Limb (tissue), 2 donors: ENCODE data around the gene GAB1.

Source experiments
- DNase-seq, 2 donors: peaks; one replicate each; pipeline ENCODE4 v3.0.0-alpha.2; 2016; ENCODE audit errors: extremely low spot score in 2 of 2

GAB1 gene

GRCh38 chr4:143357161-143357845, 20.6 kb downstream of the GAB1 start:
- no peak for DNase-seq

- DNase-seq: no peak
These were observed 21.7 kb downstream of the GAB1 start for GRCh38 chr4:143358419-143358818.

GRCh38 chr4:143358923-143359643, 22.4 kb downstream of the GAB1 start:
- no peak for DNase-seq

- DNase-seq: no peak
These were observed 23.0 kb downstream of the GAB1 start for GRCh38 chr4:143359644-143360193.

- DNase-seq: no peak
These were observed 24.4 kb downstream of the GAB1 start for GRCh38 chr4:143360838-143361625.

- no peak for DNase-seq
These were observed 25.8 kb downstream of the GAB1 start for GRCh38 chr4:143362349-143363046.

GRCh38 chr4:143363332-143363731, 26.7 kb downstream of the GAB1 start:
- no peak for DNase-seq

- DNase-seq: no peak
These were observed 27.4 kb downstream of the GAB1 start for GRCh38 chr4:143364063-143364462.

GRCh38 chr4:143367863-143368262, 31.2 kb downstream of the GAB1 start:
- no peak for DNase-seq

- DNase-seq: no peak
These were observed 32.9 kb downstream of the GAB1 start for GRCh38 chr4:143369552-143369951.

GRCh38 chr4:143372093-143372915, 35.6 kb downstream of the GAB1 start:
- DNase-seq: no peak

GRCh38 chr4:143374255-143374654, 37.6 kb downstream of the GAB1 start:
- DNase-seq: no peak

- DNase-seq: no peak
These were observed 38.1 kb downstream of the GAB1 start for GRCh38 chr4:143374771-143375170.

- peak in 1 of 2 donors; percentile 49 for DNase-seq
These were observed 38.8 kb downstream of the GAB1 start for GRCh38 chr4:143375326-143376073.

- no peak for DNase-seq
These were observed 41.0 kb downstream of the GAB1 start for GRCh38 chr4:143377611-143378099.

- peak in 1 of 2 donors; percentile 81 for DNase-seq
These were observed 44.0 kb downstream of the GAB1 start for GRCh38 chr4:143380629-143381028.

- peak; percentile 82 to 91 for DNase-seq
These were observed 44.8 kb downstream of the GAB1 start for GRCh38 chr4:143381189-143382118.

GRCh38 chr4:143382596-143382995, 45.9 kb downstream of the GAB1 start:
- no peak for DNase-seq
